Esophagus muscularis mucosa (tissue), 4 donors: ENCODE results near the gene ABHD17B. TPM values are rescaled to one million over a fixed set of nuclear protein-coding genes. Genes with fewer than 3 reads are reported as not detected.

ENCODE experiments used
- DNase-seq: peaks from one replicate; pipeline ENCODE4 v3.0.0-alpha.2; 2017; ENCODE audit errors: extremely low spot score
- H3K27ac ChIP-seq, 4 donors: fragments of 200-600 bp; sonication (generic); replicated peaks in 1 of 4; 1 replicate in 3 of 4; 2 replicates in 1 of 4; pipeline ENCODE4 v1.5.1; 2016 to 2019; ENCODE audit warnings: mild to moderate bottlenecking in 1 of 4
- H3K27me3 ChIP-seq, 4 donors: fragments of 200-600 bp; sonication (generic); one replicate each; pipeline versions ENCODE4 v1.5.1 to v1.6.0; 2016 to 2019
- H3K36me3 ChIP-seq, 4 donors: fragments of 200-600 bp; sonication (generic); one replicate each; pipeline ENCODE4 v1.5.1; 2016 to 2019
- H3K4me1 ChIP-seq, 4 donors: fragments of 200-600 bp; sonication (generic); one replicate each; pipeline ENCODE4 v1.5.1; 2016 to 2019
- H3K4me3 ChIP-seq, 4 donors: fragments of 200-600 bp; sonication (generic); 1 replicate in 2 of 4; 2 replicates in 2 of 4; pipeline ENCODE4 v1.5.1; 2016 to 2019; ENCODE audit warnings: mild to moderate bottlenecking in 4 of 4, moderate library complexity in 1 of 4
- H3K9me3 ChIP-seq, 4 donors: fragments of 200-600 bp; sonication (generic); 1 replicate in 3 of 4; 2 replicates in 1 of 4; pipeline ENCODE4 v1.5.1; 2016 to 2019
- CTCF ChIP-seq, 3 experiments: fragments of 200-600 bp in 2 of 3; fragments of 450-650 bp in 1 of 3; sonication (generic) in 2 of 3; IDR thresholded peaks; one replicate each; pipeline ENCODE4 v1.5.1; 2017 to 2019; ENCODE audit warnings: antibody characterized with exemption in 3 of 3, mild to moderate bottlenecking in 2 of 3, moderate library complexity in 1 of 3
- EP300 ChIP-seq: sonication (generic); formaldehyde crosslinking; IDR thresholded peaks from one replicate; pipeline ENCODE4 v1.6.1; 2017; ENCODE audit warnings: antibody characterized with exemption
- POLR2A ChIP-seq: fragments of 450-650 bp; IDR thresholded peaks from one replicate; pipeline ENCODE4 v1.6.1; 2017; ENCODE audit warnings: antibody characterized with exemption, moderate library complexity, mild to moderate bottlenecking, low read depth
- POLR2AphosphoS5 ChIP-seq, 2 donors: sonication (generic); formaldehyde crosslinking; IDR thresholded peaks; one replicate each; pipeline ENCODE4 v1.6.1; 2017; ENCODE audit warnings: antibody characterized with exemption in 2 of 2
- WGBS: methylation state at CpG from one replicate; pipeline ENCODE4 v1.1.5; 2018; 5-methylcytosine and 5-hydroxymethylcytosine counted together
- intact Hi-C: fragments of 100-400 bp; cut with DNase I; formaldehyde crosslinking; loops from one replicate; pipeline ENCODE4 v1.15.1; 2023
- small RNA-seq, 3 donors: library from RNA; depleted of rRNA; stranded (forward); fragments of <200 nt; gene quantifications; one replicate each; pipeline ENCODE3, GENCODE V24; 2016
- total RNA-seq, 4 donors: library from RNA; depleted of rRNA; stranded (reverse); fragments of >200 nt; gene quantifications; one replicate each; pipeline versions ENCODE4 v1.1.0 to v1.2.1, GENCODE V29; 2016

The ABHD17B gene
- total RNA-seq, 4 donors from 2014 or later: 10.4 to 20.4 (median 16.4) TPM

GRCh38 chr9:71821405-71821804 lies 89.6 kb downstream of the ABHD17B start:
- Histone ChIP-seq H3K27me3 (no peaks in the 10 kb centered on the region), H3K9me3 (no peaks in the 10 kb centered on the region), H3K4me1 (no peaks in the 10 kb centered on the region), H3K27ac (no peak overlapping the region), H3K36me3 (no peaks in the 10 kb centered on the region), H3K4me3 (no peak overlapping the region)
- DNase-seq: no peak
- no peak for TF ChIP-seq EP300
- TF ChIP-seq POLR2A: no peak
- TF ChIP-seq POLR2AphosphoS5 (IDR thresholded peaks at IDR 0.05): no peak
- intact Hi-C loops: loop anchor here (5.0 kb wide), 1 partner anchor 71 kb away; no protein-coding TSS in a partner anchor
- WGBS: 87% methylated on average over 3 of the region's 3 CpGs

- no peaks in the 10 kb centered on the region for H3K27me3 ChIP-seq
- H3K4me1 ChIP-seq: no peaks in the 10 kb centered on the region
- no peaks in the 10 kb centered on the region for H3K36me3 ChIP-seq
- no peak for DNase-seq
- no peak for TF ChIP-seq CTCF (IDR thresholded peaks at IDR 0.05)
- TF ChIP-seq EP300: no peak
- H3K27ac ChIP-seq: no peak overlapping the region
- WGBS: 74% methylated on average over 6 of the region's 6 CpGs
- H3K4me3 ChIP-seq: no peak overlapping the region
- H3K9me3 ChIP-seq: no peaks in the 10 kb centered on the region
- intact Hi-C loops: loop anchor here (5.0 kb wide), 1 partner anchor 72 kb away; no protein-coding TSS in a partner anchor
Observed at GRCh38 chr9:71820403-71820921, 90.5 kb downstream of the ABHD17B start.

- Histone ChIP-seq H3K27me3 (no peaks in the 10 kb centered on the region), H3K36me3 (no peaks in the 10 kb centered on the region), H3K27ac (no peak overlapping the region), H3K4me1 (no peaks in the 10 kb centered on the region), H3K4me3 (no peak overlapping the region), H3K9me3 (no peaks in the 10 kb centered on the region)
- no peak for DNase-seq
- intact Hi-C loops: loop anchor here (5.0 kb wide), 2 partner anchors 212 to 532 kb away; no protein-coding TSS in a partner anchor
- 86% methylated on average over 8 of the region's 8 CpGs for WGBS
- no peak for TF ChIP-seq POLR2AphosphoS5 (IDR thresholded peaks at IDR 0.05)
- TF ChIP-seq CTCF (IDR thresholded peaks at IDR 0.05): peak; percentile 56 to 76 (median 69)
Observed at GRCh38 chr9:71819115-71819739, 91.8 kb downstream of the ABHD17B start.

- no peaks in the 10 kb centered on the region for H3K9me3 ChIP-seq
- H3K36me3 ChIP-seq: no peaks in the 10 kb centered on the region
- H3K27me3 ChIP-seq: no peaks in the 10 kb centered on the region
- H3K27ac ChIP-seq: no peak overlapping the region
- WGBS: 70% methylated on average over 9 of the region's 9 CpGs
- intact Hi-C loops: loop anchor here (5.0 kb wide), 2 partner anchors 210 to 530 kb away; no protein-coding TSS in a partner anchor
- no peaks in the 10 kb centered on the region for H3K4me1 ChIP-seq
- no peak for DNase-seq
- no peak overlapping the region for H3K4me3 ChIP-seq
- TF ChIP-seq CTCF (IDR thresholded peaks at IDR 0.05) (no peak), EP300 (no peak), POLR2AphosphoS5 (IDR thresholded peaks at IDR 0.05) (no peak), POLR2A (no peak)
Observed at GRCh38 chr9:71816916-71817451, 94.0 kb downstream of the ABHD17B start.

Small RNAs within 50 kb of the gene (small RNA-seq; reads per million reads assigned to genes)
- 0 reads per million in 3 donors for gene RF00019

Other genes with a start within 250 kb of the ABHD17B start
- gene CEMIP2, start 142.7 kb downstream of the ABHD17B start, total RNA-seq: 100 to 1,000 TPM in 1 of 4 donors, 10 to 100 TPM in 3; 18.5 to 144 (median 26.8) TPM
- 10 to 100 TPM in 1 of 4 donors, 1 to 10 TPM in 3; 5.8 to 12.3 (median 8.5) TPM for gene C9orf85, start 446 bp upstream of the ABHD17B start, total RNA-seq
- gene C9orf57, start 149.4 kb upstream of the ABHD17B start, total RNA-seq: not detected
- not detected for gene GDA, start 238.2 kb upstream of the ABHD17B start, total RNA-seq